Measurements from ENCODE around the gene PLCD4. TPM values are rescaled to one million over a fixed set of nuclear protein-coding genes. Genes with fewer than 3 reads are reported as not detected.

PLCD4 gene
- total and polyA plus RNA-seq, 2 of the 8 experiments (the other 6 are each of a cell fraction or from before 2014, with no cell fraction given), result 0.21 to 0.50 TPM

- Histone ChIP-seq H3K56ac (replicated peaks; ENCODE audit: insufficient read length, low read depth, low read length) (no peak overlapping the region), H4K5ac (ENCODE audit: insufficient read length, low read depth, low read length) (no peak overlapping the region), H3K27ac (ENCODE audit: low read depth, low read length) (no peak overlapping the region), H3K18ac (ENCODE audit: extremely low read depth, low read length) (no peak overlapping the region), H3K9ac (replicated peaks in 1 of 4; ENCODE audit: extremely low read depth in 1 of 4, low read depth in 3 of 4, low read length in 3 of 4) (no peak overlapping the region), H3K23me2 (ENCODE audit: low read depth, low read length) (no peaks in the 10 kb centered on the region), H2BK15ac (ENCODE audit: low read length) (no peak overlapping the region), H2BK20ac (ENCODE audit: low read length) (no peak overlapping the region), H3K23ac (ENCODE audit: insufficient read length) (no peak overlapping the region), H3K4me1 (replicated peaks in 1 of 4; ENCODE audit: control insufficient read depth in 3 of 4, insufficient read depth in 4 of 4, low read length in 3 of 4) (no peaks in the 10 kb centered on the region), H3K79me2 (ENCODE audit: control insufficient read depth in 1 of 2, insufficient read depth in 2 of 2, low read length in 2 of 2) (no peaks in the 10 kb centered on the region; a peak in 1 of 4 replicates), H3K79me1 (ENCODE audit: low read depth, low read length) (no peaks in the 10 kb centered on the region), H3K9me3 (ENCODE audit: insufficient read depth in 2 of 2, low read depth in 1 of 2, low read length in 1 of 2) (no peaks in the 10 kb centered on the region), H3K36me3 (ENCODE audit: control insufficient read depth in 2 of 4, insufficient read depth in 4 of 4, low read length in 3 of 4) (peaks cover 43 to 80% (median 71%) of the 10 kb centered on the region in 4 experiments), H2AK5ac (ENCODE audit: low read depth, low read length) (no peak overlapping the region), H2AFZ (ENCODE audit: low read length) (no peak overlapping the region), H3K14ac (ENCODE audit: insufficient read length) (no peak overlapping the region), H3K4ac (replicated peaks; ENCODE audit: insufficient read length, low read depth, low read length) (no peak overlapping the region), H3K27me3 (replicated peaks in 1 of 4; ENCODE audit: control insufficient read depth in 3 of 4, extremely low read depth in 1 of 4, insufficient read depth in 3 of 4, low read length in 3 of 4) (no peaks in the 10 kb centered on the region), H3K4me3 (ENCODE audit: extremely low read depth in 1 of 4, insufficient read depth in 2 of 4, low read depth in 3 of 4, low read length in 4 of 4) (no peak overlapping the region), H2BK12ac (ENCODE audit: low read depth, low read length) (no peak overlapping the region), H2BK120ac (replicated peaks; ENCODE audit: low read depth, low read length) (no peak overlapping the region), H4K8ac (ENCODE audit: extremely low read depth, insufficient read depth, low read length) (no peak overlapping the region), H2BK5ac (ENCODE audit: low read depth, low read length) (no peak overlapping the region), H4K91ac (replicated peaks; ENCODE audit: insufficient read length, low read length) (no peak overlapping the region), H4K20me1 (replicated peaks in 1 of 2; ENCODE audit: control insufficient read depth in 1 of 2, insufficient read depth in 2 of 2, low read length in 2 of 2) (peaks cover 2 to 13% of the 10 kb centered on the region in 2 experiments), H3K4me2 (ENCODE audit: insufficient read depth in 1 of 2, low read depth in 2 of 2, low read length in 2 of 2) (no peak overlapping the region)
- TF ChIP-seq ASH2L (IDR thresholded peaks at IDR 0.05; ENCODE audit: low read length), result no peak
- TF ChIP-seq RAD21 (IDR thresholded peaks at IDR 0.05 in 1 of 2, conservative IDR thresholded peaks at IDR 0.05 in 1 of 2; ENCODE audit: low read depth in 2 of 2, low read length in 2 of 2), result 0 out of 4 replicates have a peak, but pooled peaks of 1 of the 2 experiments have one; percentile 5
- no peak for TF ChIP-seq SP4 (IDR thresholded peaks at IDR 0.05; ENCODE audit: low read length)
- TF ChIP-seq BCL11A (IDR thresholded peaks at IDR 0.05; ENCODE audit: low read depth in 2 of 2, low read length in 2 of 2), result no peak
- TF ChIP-seq CTCF (IDR thresholded peaks at IDR 0.05; ENCODE audit: control extremely low read depth in 1 of 3, insufficient read depth in 1 of 3, low read depth in 1 of 3, low read length in 3 of 3), result peak in 1 of 3 experiments; percentile 6; a peak in 1 of 4 replicates
- ChIA-PET POLR2A (ENCODE audit: partially characterized antibody) (interaction anchor here (2.2 to 3.5 kb wide), 3 partner anchors 9 to 66 kb away, joined by 6 to 13 read pairs (median 9); partner anchors contain the start of genes BCS1L and ZNF142), CTCF (ENCODE audit: partially characterized antibody) (interaction anchor here (1.2 to 1.7 kb wide), 3 partner anchors 13 to 67 kb away, joined by 4 to 5 read pairs (median 4); no protein-coding TSS in a partner anchor)
- 96% methylated on average over 11 of the region's 11 CpGs; no CpG with 5 or more reads in 1 of the 2 experiments for WGBS, 2 experiments (ENCODE audit: extremely low coverage in 1 of 2, insufficient coverage in 1 of 2, insufficient read length in 1 of 2, insufficient replicate concordance in 2 of 2, low coverage in 1 of 2, low lambda C conversion rate in 2 of 2, missing lambda C conversion rate in 1 of 2)
- no peak for DNase-seq (ENCODE audit: low read depth in 1 of 2, low spot score in 2 of 2)
- no peak for FAIRE-seq
Observed at GRCh38 chr2:218644721-218645120, 37.0 kb downstream of the PLCD4 start.
